H9 (cell line): ENCODE data around the gene GTPBP6. TPM values are rescaled to one million over a fixed set of nuclear protein-coding genes. Genes with fewer than 3 reads are reported as not detected.
"Not testable (repeated sequence)": the region's sequence is repeated elsewhere in the genome, so short reads cannot be mapped to it uniquely, and the experiment has no call there.

Source experiments
- DNase-seq: peaks from one replicate; pipeline ENCODE4 v3.0.0-alpha.2; 2017
- H2AFZ ChIP-seq: one replicate; pipeline ENCODE4 v1.6.1; 2013; ENCODE audit warnings: mild to moderate bottlenecking, low read length, control low read depth, moderate library complexity
- H2AK5ac ChIP-seq: 2 replicates; pipeline ENCODE4 v1.6.1; 2013; ENCODE audit warnings: low read length, control low read depth, mixed read lengths; ENCODE audit not compliant: insufficient read length
- H2BK120ac ChIP-seq: one replicate; pipeline ENCODE4 v1.6.1; 2013; ENCODE audit warnings: low read depth, mild to moderate bottlenecking, low read length, control low read depth, inconsistent platforms; ENCODE audit not compliant: poor library complexity, severe bottlenecking
- H2BK12ac ChIP-seq: 2 replicates; pipeline ENCODE4 v1.6.1; 2013; ENCODE audit warnings: low read length, control low read depth, mixed read lengths, low read depth; ENCODE audit not compliant: insufficient read length
- H2BK15ac ChIP-seq: 2 replicates; pipeline ENCODE4 v1.6.1; 2013; ENCODE audit warnings: low read depth, low read length, control low read depth
- H2BK20ac ChIP-seq: one replicate; pipeline ENCODE4 v1.6.1; 2013; ENCODE audit warnings: low read depth, mild to moderate bottlenecking, low read length, control low read depth, inconsistent platforms; ENCODE audit not compliant: poor library complexity, severe bottlenecking
- H2BK5ac ChIP-seq: 2 replicates; pipeline ENCODE4 v1.6.1; 2013; ENCODE audit warnings: low read length, control low read depth, mixed read lengths; ENCODE audit not compliant: insufficient read length
- H3K14ac ChIP-seq: 2 replicates; pipeline ENCODE4 v1.6.1; 2013; ENCODE audit warnings: low read length, control low read depth; ENCODE audit not compliant: insufficient read depth
- H3K18ac ChIP-seq: 2 replicates; pipeline ENCODE4 v1.6.1; 2013; ENCODE audit warnings: low read depth, mild to moderate bottlenecking, mixed read lengths, low read length, control low read depth; ENCODE audit not compliant: insufficient read length
- H3K23ac ChIP-seq: 2 replicates; pipeline ENCODE4 v1.6.1; 2013; ENCODE audit warnings: low read length, control low read depth, mixed read lengths, low read depth; ENCODE audit not compliant: insufficient read length
- H3K23me2 ChIP-seq: 2 replicates; pipeline ENCODE4 v1.6.1; 2013; ENCODE audit warnings: low read depth, mild to moderate bottlenecking, mixed read lengths, low read length, control low read depth; ENCODE audit not compliant: insufficient read length, poor library complexity, severe bottlenecking
- H3K27ac ChIP-seq: 2 replicates; pipeline ENCODE4 v1.5.1; 2013; ENCODE audit warnings: low read length, control low read depth, mixed read lengths, low read depth; ENCODE audit not compliant: insufficient read length
- H3K27me3 ChIP-seq: 2 replicates; pipeline ENCODE4 v1.6.1; 2013; ENCODE audit warnings: low read length, control low read depth, inconsistent platforms; ENCODE audit not compliant: insufficient read depth
- H3K4ac ChIP-seq: 2 replicates; pipeline ENCODE4 v1.6.1; 2013; ENCODE audit warnings: low read depth, mild to moderate bottlenecking, control low read depth, inconsistent platforms, low read length, moderate library complexity
- H3K4me1 ChIP-seq: 2 replicates; pipeline ENCODE4 v1.6.1; 2013; ENCODE audit warnings: low read length, control low read depth, inconsistent platforms; ENCODE audit not compliant: insufficient read depth
- H3K4me2 ChIP-seq: 2 replicates; pipeline ENCODE4 v1.6.1; 2013; ENCODE audit warnings: low read length, control low read depth, mixed read lengths; ENCODE audit not compliant: insufficient read length, insufficient read depth
- H3K56ac ChIP-seq: 2 replicates; pipeline ENCODE4 v1.6.1; 2013; ENCODE audit warnings: low read depth, mild to moderate bottlenecking, mixed read lengths, low read length, control low read depth; ENCODE audit not compliant: insufficient read length
- H3K79me1 ChIP-seq: 2 replicates; pipeline ENCODE4 v1.6.1; 2013; ENCODE audit warnings: low read depth, mild to moderate bottlenecking, moderate library complexity, low read length, control low read depth, inconsistent platforms; ENCODE audit not compliant: insufficient read depth, poor library complexity, severe bottlenecking
- H3K79me2 ChIP-seq: 2 replicates; pipeline ENCODE4 v1.6.1; 2013; ENCODE audit warnings: low read length, control low read depth, inconsistent platforms; ENCODE audit not compliant: insufficient read depth
- H3K9ac ChIP-seq: 2 replicates; pipeline ENCODE4 v1.6.1; 2013; ENCODE audit warnings: low read length, control low read depth, mixed read lengths; ENCODE audit not compliant: insufficient read length; ENCODE audit errors: extremely low read depth
- H3K9me3 ChIP-seq: one replicate; pipeline ENCODE4 v1.6.1; 2013; ENCODE audit warnings: low read depth, low read length, inconsistent platforms; ENCODE audit not compliant: control insufficient read depth
- H3T11ph ChIP-seq: one replicate; pipeline ENCODE4 v1.6.1; 2013; ENCODE audit warnings: mild to moderate bottlenecking, low read length, control low read depth, inconsistent platforms
- H4K20me1 ChIP-seq: one replicate; pipeline ENCODE4 v1.6.1; 2013; ENCODE audit not compliant: control insufficient read depth, insufficient read length, insufficient read depth
- H4K5ac ChIP-seq: 2 replicates; pipeline ENCODE4 v1.6.1; 2013; ENCODE audit warnings: low read depth, mild to moderate bottlenecking, mixed read lengths, low read length, control low read depth; ENCODE audit not compliant: insufficient read length
- H4K8ac ChIP-seq: replicated peaks from 2 replicates; pipeline ENCODE4 v1.6.1; 2013; ENCODE audit warnings: low read length, control low read depth, mixed read lengths, low read depth; ENCODE audit not compliant: insufficient read length
- H4K91ac ChIP-seq: 2 replicates; pipeline ENCODE4 v1.6.1; 2013; ENCODE audit warnings: low read depth, mild to moderate bottlenecking, moderate library complexity, mixed read lengths, low read length, control low read depth; ENCODE audit not compliant: insufficient read length
- H3K27ac Mint-ChIP-seq, 3 experiments: 2 replicates in 2 of 3; 3 replicates in 1 of 3; pipeline ENCODE4 v1.8.0; 2020 to 2021; ENCODE audit warnings: mixed read lengths in 3 of 3, mild to moderate bottlenecking in 1 of 3, moderate library complexity in 1 of 3
- H3K27me3 Mint-ChIP-seq: 2 replicates; pipeline ENCODE4 v1.8.0; 2021; ENCODE audit warnings: low read depth, mild to moderate bottlenecking, moderate library complexity, mixed read lengths
- H3K36me3 Mint-ChIP-seq, 3 experiments: 2 replicates in 2 of 3; 3 replicates in 1 of 3; pipeline ENCODE4 v1.8.0; 2020 to 2021; ENCODE audit warnings: low read depth in 3 of 3, mixed read lengths in 3 of 3; ENCODE audit not compliant: insufficient read depth in 1 of 3
- H3K4me1 Mint-ChIP-seq, 2 experiments: 2 replicates each; pipeline ENCODE4 v1.8.0; 2020; ENCODE audit warnings: mixed read lengths in 2 of 2
- H3K4me3 Mint-ChIP-seq, 2 experiments: 2 replicates in 1 of 2; 3 replicates in 1 of 2; pipeline ENCODE4 v1.8.0; 2020 to 2021; ENCODE audit warnings: mild to moderate bottlenecking in 2 of 2, mixed read lengths in 2 of 2, moderate library complexity in 1 of 2
- H3K9me3 Mint-ChIP-seq, 2 experiments: 2 replicates in 1 of 2; 3 replicates in 1 of 2; pipeline ENCODE4 v1.8.0; 2020; ENCODE audit warnings: mild to moderate bottlenecking in 2 of 2, mixed read lengths in 2 of 2, moderate library complexity in 1 of 2
- WGBS: extraction: QIAGEN DNeasy Blood & Tissue Kit; methylation state at CpG from one replicate; pipeline ENCODE4 v1.1.7; 2013; ENCODE audit warnings: missing lambda C conversion rate, low lambda C conversion rate, mixed read lengths; ENCODE audit not compliant: insufficient read length; ENCODE audit errors: extremely low coverage; 5-methylcytosine and 5-hydroxymethylcytosine counted together
- total RNA-seq: library from RNA; stranded (reverse); gene quantifications from 2 replicates; pipeline ENCODE4 v1.2.1, GENCODE V29; 2021
- TF ChIP-seq, protein P1 (sequence below): fragments of 200-600 bp; sonication (generic); conservative IDR thresholded peaks from 3 replicates; pipeline ENCODE4 v1.8.0; 2021; ENCODE audit warnings: antibody characterized with exemption, mild to moderate bottlenecking

GTPBP6 gene
- total RNA-seq, 1 experiment from 2014 or later = 64.0 TPM

DNA sequence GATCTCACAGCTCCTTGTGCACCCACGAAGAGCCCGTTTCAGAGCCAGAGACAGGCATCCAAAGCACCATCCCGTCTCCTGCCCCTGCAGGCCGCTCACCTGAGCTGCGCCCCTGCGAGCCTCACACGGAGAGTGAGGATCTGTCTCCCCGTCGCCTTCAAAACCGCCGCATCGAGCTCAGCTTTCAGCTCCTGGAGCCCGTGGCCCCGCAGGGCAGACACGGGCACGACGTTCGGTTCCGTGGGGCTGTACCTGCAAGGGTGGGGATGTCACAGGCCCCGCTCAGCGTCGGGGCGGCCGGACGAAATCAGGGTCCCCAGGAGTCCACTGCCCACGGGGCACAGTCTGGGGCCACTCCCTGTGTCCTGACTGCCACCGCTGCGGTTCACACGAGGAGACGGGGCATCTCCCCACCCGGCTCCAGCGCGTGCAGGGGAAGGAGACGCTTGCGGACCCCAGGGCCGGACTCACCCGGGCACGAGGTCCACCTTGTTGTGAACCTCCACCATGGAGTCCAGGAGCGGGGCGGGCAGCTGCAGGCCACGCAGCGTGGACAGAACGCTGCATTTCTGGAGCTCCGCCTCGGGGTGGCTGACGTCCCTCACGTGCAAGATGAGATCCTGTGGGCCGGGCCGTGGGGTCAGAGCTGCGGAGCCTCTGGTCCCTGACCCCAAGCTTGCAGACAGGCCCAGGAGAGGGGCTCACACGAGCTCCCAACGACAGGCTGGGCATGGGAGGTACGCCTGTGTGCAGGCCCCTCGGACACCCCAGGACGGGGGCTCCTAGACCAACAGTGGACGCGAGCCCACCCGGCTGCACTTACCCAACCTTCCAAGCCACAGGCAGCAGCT, 11.1 kb downstream of the GTPBP6 start:
- Histone ChIP-seq H3K79me2 (no peaks in the 10 kb centered on the region), H3T11ph (no peak overlapping the region)
- no peak overlapping the region for H3K4me3 Mint-ChIP-seq

DNA sequence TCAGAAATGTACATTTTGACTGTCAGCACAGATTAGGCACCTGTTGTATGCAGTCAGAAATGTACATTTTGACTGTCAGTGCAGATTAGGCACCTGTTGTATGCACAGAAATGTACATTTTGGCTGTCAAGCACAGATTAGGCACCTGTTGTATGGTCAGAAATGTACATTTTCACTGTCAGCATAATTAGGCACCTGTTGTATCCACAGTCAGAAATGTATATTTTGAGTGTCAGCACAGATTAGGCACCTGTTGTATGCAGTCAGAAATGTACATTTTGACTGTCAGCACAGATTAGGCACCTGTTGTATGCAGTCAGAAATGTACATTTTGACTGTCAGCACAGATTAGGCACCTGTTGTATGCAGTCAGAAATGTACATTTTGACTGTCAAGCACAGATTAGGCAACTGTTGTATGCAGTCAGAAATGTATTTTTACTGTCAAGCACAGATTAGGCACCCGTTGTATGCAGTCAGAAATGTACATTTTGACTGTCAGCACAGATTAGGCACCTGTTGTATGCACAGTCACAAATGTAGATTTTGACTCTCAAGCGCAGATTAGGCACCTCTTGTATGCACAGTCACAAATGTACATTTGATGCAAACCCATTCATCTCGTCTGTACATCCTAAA, 11.9 kb downstream of the GTPBP6 start:
- H2BK20ac ChIP-seq, H4K91ac ChIP-seq, H3K27ac ChIP-seq, H2AFZ ChIP-seq, H2AK5ac ChIP-seq, H3K27me3 Mint-ChIP-seq, H3K23me2 ChIP-seq, H3K56ac ChIP-seq, DNase-seq, H2BK12ac ChIP-seq, H3K27ac Mint-ChIP-seq, H3T11ph ChIP-seq, H3K4me3 Mint-ChIP-seq, H2BK120ac ChIP-seq, H3K23ac ChIP-seq, H4K5ac ChIP-seq, H3K4ac ChIP-seq, H3K9me3 ChIP-seq, H3K4me1 ChIP-seq, H3K4me1 Mint-ChIP-seq, H3K9ac ChIP-seq, H2BK15ac ChIP-seq, H4K8ac ChIP-seq, H4K20me1 ChIP-seq, H3K79me1 ChIP-seq, H3K79me2 ChIP-seq, H3K9me3 Mint-ChIP-seq, H3K4me2 ChIP-seq, H3K18ac ChIP-seq, H2BK5ac ChIP-seq, H3K27me3 ChIP-seq, H3K14ac ChIP-seq: not testable (repeated sequence)
- WGBS = no CpG with 5 or more reads among the region's 3 CpGs
- peaks cover 42 to 86% (median 75%) of the 10 kb centered on the region in 3 experiments for H3K36me3 Mint-ChIP-seq

More for the DNA sequence above, 11.1 kb downstream of the GTPBP6 start:
- H4K8ac ChIP-seq = no peak overlapping the region
- no peak for DNase-seq
- no peak overlapping the region for H2BK12ac ChIP-seq
- no peak overlapping the region for H3K56ac ChIP-seq
- no peak overlapping the region for H3K18ac ChIP-seq
- H3K27me3 Mint-ChIP-seq = no peaks in the 10 kb centered on the region
- H3K14ac ChIP-seq = no peak overlapping the region
- H3K4ac ChIP-seq = no peak overlapping the region
- no peak overlapping the region for H2BK20ac ChIP-seq
- no peak overlapping the region for H4K5ac ChIP-seq
- H3K36me3 Mint-ChIP-seq = peaks cover 43 to 86% (median 75%) of the 10 kb centered on the region in 3 experiments
- H3K9me3 ChIP-seq = no peaks in the 10 kb centered on the region
- no peaks in the 10 kb centered on the region for H3K9me3 Mint-ChIP-seq
- no peak overlapping the region for H3K9ac ChIP-seq
- H3K23ac ChIP-seq = no peak overlapping the region
- H3K4me1 Mint-ChIP-seq = no peaks in the 10 kb centered on the region
- H2BK15ac ChIP-seq = no peak overlapping the region
- H2BK120ac ChIP-seq = no peak overlapping the region
- WGBS = no CpG with 5 or more reads among the region's 58 CpGs
- H3K4me1 ChIP-seq = no peaks in the 10 kb centered on the region
- no peaks in the 10 kb centered on the region for H3K27me3 ChIP-seq
- H3K27ac Mint-ChIP-seq = 0 out of 7 replicates have a peak overlapping the region, but pooled peaks of 1 of the 3 experiments have one; percentile 10
- no peaks in the 10 kb centered on the region for H3K79me1 ChIP-seq
- H2AK5ac ChIP-seq = no peak overlapping the region
- H4K20me1 ChIP-seq = no peaks in the 10 kb centered on the region
- H4K91ac ChIP-seq = no peak overlapping the region
- H2BK5ac ChIP-seq = no peak overlapping the region
- H2AFZ ChIP-seq = no peak overlapping the region
- H3K27ac ChIP-seq = no peak overlapping the region
- TF ChIP-seq, protein P1, sequence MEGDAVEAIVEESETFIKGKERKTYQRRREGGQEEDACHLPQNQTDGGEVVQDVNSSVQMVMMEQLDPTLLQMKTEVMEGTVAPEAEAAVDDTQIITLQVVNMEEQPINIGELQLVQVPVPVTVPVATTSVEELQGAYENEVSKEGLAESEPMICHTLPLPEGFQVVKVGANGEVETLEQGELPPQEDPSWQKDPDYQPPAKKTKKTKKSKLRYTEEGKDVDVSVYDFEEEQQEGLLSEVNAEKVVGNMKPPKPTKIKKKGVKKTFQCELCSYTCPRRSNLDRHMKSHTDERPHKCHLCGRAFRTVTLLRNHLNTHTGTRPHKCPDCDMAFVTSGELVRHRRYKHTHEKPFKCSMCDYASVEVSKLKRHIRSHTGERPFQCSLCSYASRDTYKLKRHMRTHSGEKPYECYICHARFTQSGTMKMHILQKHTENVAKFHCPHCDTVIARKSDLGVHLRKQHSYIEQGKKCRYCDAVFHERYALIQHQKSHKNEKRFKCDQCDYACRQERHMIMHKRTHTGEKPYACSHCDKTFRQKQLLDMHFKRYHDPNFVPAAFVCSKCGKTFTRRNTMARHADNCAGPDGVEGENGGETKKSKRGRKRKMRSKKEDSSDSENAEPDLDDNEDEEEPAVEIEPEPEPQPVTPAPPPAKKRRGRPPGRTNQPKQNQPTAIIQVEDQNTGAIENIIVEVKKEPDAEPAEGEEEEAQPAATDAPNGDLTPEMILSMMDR = peak; percentile 28; the same call in 2 of the 3 replicates
- H3K4me2 ChIP-seq = no peak overlapping the region
- no peaks in the 10 kb centered on the region for H3K23me2 ChIP-seq
